CD4-positive, alpha-beta T cell treated with Interferon alpha-2 for 1 hour (primary cell): ENCODE results near the gene CYP3A5.
"Not testable (repeated sequence)": the region's sequence is repeated elsewhere in the genome, so short reads cannot be mapped to it uniquely, and the experiment has no call there.

Experiments
- DNase-seq, 2 donors: peaks; one replicate each; pipeline ENCODE4 v3.0.0-alpha.2; 2020 to 2022

The CYP3A5 gene

DNA sequence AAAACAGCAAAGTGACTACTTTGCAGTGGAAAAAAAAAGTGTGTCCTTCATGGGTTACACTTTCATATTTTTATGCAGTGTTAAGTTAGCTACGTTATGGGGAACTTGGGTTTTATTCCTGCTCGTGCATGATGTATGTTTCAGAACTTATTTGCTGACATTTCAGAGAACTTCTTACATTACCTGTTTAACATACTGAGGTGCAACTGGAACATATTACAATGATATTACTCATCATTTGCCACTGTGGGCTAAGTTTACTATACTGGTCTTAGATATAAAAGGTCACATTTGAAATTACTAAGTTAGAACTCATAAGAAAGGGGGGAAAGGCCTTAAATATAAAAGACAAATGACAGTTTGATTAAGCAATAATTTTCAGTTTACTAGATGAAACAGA lies 42.4 kb downstream of the CYP3A5 start:
- DNase-seq = not testable (repeated sequence)

DNA sequence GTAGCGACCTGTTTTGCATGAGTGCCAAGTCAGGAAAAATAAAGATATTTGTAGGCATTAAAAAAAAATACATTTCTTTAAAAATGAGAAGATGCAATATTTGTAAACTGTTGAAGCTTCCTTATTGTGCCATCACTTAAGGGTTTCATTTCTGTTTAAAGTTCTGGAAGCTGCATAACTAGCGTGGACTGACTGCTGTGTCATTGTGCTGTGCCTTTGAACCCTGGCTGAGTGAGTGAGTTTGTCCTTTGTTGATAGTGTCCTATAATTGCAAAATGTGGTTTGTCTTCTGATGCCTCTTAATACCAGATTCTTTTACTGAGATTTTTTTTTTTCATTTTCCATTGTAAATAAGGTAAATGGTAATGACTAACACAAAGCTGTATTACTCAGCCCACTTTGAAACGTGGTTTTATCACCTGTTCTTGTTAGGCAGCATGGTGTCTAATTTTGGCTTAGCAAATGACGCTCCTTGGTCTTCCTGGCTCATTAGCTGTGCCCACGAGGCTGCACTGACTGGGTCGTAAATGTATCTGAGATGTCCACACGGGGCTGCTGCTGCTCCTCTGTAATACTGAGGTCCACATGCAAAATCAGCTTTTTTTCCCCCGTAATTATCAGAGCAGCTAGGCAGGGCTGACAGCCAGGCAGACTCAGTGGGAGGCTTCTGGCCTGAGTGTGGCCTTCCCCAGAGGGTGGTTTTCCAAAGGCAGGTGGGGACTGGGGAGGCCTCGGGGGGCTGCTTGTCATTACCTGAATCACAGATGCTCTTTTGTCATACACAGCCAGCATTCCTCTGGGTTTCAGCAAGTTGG lies 48.3 kb downstream of the CYP3A5 start:
- DNase-seq = no peak

DNA sequence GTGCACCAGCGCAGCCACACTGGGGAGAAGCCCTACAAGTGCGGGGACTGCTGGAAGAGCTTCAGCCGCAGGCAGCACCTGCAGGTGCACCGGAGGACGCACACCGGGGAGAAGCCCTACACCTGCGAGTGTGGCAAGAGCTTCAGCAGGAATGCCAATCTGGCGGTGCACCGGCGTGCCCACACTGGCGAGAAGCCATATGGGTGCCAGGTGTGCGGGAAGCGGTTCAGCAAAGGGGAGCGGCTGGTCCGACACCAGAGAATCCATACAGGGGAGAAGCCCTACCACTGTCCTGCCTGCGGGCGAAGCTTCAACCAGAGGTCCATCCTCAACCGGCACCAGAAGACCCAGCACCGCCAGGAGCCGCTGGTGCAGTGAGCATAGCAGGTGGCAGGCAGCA lies 50.2 kb downstream of the CYP3A5 start:
- no peak for DNase-seq

DNA sequence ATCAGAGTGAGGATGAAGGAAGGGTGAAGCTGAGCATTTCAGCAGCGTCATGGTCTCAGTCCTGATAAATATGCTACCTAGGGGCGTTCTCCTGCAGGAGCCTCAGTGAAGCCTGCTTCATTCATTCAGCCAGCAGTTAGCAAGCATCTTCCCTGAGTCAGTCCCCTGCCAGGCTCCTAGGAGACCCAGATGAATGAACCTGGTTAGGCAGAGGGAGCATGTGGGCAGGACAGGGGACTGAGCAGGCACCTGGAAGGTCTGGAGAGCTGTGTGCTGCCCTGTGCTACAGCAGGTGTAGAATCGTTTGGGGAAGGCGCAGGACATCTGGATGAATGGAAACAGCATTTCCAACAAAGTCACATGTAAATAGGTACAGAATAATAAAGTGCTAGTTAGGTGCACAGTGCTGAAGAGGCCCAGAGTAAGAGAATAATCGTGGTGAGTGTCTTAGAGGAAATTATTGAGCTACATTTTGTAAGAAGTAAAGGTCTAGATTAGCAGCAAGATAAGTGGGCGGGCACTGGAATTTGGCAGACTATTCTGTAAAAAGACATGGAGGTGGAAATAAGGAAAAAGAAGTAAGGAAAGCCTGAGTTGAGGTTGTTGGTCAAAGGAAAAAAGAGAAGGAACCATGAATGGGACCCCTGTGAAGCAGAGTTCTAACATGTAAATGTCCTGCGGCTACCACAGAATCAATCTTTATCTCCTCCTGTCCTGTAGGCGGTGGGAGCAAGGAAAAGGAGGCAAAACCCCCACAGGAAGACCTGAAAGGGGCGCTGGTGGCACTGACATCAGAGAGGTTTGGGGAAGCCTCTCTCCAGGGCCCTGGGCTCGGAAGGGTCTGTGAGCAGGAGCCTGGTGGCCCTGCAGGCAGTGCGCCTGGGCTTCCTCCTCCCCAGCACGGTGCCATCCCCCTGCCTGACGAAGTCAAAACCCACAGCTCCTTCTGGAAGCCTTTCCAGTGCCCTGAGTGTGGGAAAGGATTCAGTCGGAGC lies 51.0 kb downstream of the CYP3A5 start:
- DNase-seq = no peak

DNA sequence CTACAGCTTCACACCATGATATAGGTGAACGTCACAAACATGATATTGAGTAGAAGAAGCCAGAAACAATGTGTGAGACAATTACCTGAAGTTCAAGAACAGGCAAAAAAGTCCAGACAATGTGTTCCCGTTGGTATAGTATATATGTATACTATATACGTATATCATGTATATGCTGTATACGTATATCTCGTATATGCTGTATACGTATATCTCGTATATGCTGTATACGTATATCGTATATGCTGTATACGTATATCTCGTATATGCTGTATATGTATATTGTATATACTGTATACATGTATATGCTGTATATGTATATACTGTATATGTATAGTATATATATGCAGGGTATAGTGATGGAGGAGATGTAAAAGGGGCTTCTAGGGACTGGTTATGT lies 52.3 kb downstream of the CYP3A5 start:
- no peak for DNase-seq

DNA sequence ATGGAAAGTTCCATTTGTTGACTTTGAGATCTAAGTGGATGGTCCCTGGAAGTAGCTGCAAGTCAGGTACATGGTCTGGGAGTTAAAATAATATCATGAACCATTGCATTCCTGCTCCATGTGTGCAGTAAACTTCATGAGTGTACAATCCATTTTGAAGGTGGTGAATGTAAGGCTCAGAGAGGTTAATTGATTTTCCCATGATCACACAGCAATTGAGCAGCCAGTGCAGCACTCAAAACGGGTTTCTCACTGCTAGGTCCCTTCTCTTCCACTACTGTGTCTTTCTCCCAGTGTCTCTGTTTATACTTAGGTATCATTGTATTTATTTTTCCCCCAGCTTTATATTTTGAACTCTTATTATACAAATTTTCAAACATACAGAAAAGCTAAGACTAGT lies 53.1 kb downstream of the CYP3A5 start:
- DNase-seq = no peak

DNA sequence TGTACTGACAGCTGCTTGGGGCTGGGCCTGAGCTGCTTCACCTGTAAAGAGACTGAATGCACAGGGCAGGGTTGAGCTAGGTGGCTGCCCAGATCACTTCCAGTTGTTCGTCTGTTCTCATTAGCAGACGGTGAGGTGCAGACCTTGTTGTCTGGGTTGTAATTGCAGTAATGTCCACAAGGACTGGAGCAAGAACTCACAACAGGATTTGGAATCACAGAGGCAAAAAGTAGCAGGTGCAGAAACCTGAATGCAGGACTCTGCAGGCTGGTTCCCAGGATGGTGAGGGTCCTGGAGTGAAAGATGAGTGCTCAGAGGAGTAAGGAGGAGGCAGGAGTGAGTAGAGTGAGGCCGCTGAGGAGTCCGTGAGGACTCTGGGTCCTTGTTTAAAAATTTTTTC lies 53.8 kb downstream of the CYP3A5 start:
- DNase-seq = no peak

DNA sequence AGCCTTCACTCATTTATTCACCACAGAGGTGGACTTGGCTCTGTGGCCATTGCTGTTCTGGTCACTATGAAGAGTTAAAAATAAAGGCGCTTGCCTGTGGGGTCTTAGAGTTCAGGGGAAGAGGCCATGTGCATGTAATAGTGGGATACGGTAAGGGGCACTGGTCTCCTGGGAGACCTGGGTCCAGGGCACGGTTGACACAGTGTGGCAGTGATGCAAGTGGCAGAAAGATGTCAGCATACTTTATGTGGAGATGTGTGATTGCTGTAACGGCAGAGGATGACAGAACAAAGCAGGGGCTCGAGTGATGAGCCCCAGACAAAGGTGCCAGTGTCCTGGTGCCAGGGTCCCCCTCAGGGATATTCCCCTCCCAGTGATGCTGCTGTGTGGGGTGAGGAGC lies 54.5 kb downstream of the CYP3A5 start:
- DNase-seq = no peak

DNA sequence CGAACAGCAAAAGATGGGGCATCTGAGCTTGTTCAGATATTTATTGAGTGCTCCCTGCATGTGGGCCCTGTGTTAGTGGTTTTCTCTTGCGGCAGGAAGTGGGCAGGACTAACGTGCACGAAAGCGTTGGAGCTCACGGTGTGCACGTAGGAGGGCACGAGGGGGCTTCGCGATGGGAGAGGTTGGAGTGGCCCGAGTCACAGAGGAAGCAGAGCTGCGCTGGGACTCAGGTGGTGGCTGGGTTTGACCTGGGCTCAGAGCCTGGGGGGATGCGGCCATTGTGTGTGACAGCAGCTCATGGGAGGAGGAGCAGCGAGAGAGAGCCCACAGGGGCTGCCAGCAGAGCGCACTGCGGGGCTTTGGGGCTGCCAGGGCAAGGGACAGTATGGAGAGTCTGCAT lies 55.3 kb downstream of the CYP3A5 start:
- DNase-seq = peak; percentile 47 to 74

DNA sequence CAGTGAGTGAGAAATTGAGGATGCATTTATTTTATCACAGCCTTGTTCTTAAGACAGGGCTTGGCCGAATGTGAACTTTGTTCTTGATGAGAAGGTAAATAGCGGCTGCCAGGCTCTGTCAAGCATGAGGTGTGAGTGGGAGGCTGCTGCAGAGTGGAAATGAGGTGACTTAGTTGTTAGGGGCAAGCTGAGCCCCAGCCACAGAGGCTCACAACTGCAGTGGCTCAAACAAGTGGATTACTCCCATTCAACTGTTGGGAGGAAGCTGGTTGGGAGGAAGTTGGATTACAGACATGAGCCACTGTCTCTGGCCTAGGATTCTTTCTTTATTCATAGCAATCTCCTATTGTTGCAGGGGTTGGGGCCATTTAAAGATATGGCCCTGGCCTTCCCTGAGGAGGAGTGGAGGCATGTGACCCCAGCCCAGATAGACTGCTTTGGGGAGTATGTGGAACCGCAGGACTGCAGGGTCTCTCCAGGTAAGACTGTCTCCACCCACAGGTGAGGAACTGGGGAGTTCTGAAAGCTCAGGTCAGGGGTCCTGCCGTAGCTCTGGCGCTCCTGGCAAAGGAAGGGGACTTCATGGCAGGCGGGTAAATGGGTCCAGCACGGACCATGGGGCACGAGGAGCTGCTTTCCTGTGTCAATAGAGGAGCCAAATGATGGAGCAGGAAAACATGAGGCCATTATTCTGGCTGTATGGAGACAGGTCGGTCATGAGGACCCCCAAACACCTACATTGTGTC lies 55.9 kb downstream of the CYP3A5 start:
- DNase-seq = peak in 1 of 2 donors; percentile 10

DNA sequence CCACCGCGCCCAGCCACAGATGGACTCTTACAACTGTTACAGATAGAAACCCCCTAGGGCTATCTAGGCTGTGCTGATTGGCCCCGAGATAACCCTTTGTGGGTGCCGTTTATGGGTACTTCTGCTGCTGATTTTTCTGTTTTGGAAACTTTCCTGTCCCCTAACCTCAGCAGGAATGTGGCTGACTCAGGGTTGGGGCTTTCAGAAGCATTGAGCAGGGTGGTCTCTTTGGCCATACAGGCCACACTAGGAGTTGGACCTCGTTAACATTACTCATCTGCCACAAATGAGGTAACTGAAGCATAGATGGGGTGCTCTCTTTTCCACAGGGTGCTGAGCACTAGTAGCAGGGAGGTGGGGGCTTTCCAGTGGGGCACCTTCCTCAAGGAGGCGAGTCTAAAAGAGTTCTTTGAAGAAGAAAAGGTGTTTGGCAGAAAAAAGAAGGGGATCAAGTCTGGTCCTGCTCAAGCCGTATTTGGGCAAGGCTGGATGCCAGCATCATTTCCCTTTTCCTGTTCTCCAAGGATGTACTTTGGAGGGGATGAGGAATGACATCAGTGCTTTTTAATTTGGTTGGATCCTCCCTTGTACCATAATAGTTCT lies 56.6 kb downstream of the CYP3A5 start:
- DNase-seq = peak in 1 of 2 donors; percentile 15

DNA sequence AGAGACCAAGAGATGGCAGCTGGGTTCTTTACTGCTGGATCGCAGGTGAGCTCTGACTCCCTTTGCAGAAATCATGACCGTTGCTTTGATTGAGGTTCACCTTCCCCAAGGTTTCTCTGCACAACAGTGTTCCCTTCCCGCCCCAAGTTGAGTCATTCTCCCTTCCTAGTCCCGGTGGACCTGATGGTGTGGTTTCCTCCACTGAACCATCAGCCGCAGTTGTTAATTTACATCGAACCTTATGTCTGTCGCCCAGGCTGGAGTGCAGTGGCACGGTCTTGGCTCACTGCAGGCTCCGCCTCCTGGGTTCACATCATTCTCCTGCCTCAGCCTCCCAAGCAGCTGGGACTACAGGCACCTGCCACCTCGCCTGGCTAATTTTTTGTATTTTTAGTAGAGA lies 57.2 kb downstream of the CYP3A5 start:
- no peak for DNase-seq

DNA sequence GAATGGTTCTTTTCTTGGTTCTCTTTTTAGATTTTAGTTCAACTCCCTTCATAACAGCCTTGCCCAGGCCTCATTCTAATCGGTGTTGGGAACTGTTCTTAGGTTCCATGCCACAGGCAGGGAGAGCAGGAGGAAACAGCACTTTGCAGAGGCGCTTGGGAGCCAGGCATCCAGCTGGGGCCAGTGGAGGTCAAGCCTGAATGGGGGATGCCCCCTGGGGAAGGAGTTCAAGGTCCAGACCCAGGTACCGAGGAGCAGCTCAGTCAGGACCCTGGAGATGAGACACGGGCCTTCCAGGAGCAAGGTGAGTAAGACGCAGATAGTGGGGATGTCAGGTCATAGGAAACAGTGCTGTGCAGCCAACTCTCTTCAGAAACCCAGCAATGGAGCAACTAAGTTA lies 58.5 kb downstream of the CYP3A5 start:
- no peak for DNase-seq

DNA sequence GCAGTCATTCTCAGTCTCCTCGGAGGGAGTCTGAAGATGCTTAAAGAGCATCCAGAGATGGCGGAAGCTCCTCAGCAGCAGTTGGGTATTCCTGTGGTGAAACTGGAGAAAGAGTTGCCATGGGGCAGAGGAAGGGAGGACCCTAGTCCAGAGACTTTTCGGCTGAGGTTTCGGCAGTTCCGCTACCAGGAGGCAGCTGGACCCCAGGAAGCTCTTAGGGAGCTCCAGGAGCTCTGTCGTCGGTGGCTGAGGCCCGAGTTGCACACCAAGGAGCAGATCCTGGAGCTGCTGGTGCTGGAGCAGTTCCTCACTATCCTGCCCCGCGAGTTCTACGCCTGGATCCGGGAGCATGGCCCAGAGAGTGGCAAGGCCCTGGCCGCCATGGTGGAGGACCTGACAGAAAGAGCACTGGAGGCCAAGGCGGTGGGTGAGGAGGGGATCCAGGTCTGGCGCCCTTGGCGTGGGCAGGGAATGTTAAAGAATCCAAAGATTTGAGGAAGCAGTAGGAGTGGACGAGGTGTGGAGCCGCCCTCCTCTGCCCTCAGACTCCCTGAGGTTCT lies 60.1 kb downstream of the CYP3A5 start:
- no peak for DNase-seq

DNA sequence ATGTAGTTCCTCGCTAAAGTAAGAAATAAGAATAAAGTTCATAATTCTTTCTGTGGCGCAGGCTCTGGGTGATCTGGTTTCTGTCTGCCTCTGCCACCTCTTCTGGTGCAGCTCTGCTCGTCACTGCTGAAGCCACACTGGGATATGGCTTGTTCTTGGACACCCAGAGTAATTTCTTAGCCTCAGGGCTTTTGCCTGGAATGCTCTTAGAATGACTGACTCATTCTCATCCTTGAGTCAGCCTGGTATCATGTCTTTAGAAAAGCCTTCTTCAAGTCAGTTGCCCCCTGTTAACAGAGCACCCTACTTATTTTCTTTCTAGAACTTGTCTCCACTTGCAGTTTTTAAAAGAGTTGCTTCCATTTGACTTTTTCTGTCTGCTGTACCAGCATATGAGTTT lies 61.1 kb downstream of the CYP3A5 start:
- DNase-seq = no peak

DNA sequence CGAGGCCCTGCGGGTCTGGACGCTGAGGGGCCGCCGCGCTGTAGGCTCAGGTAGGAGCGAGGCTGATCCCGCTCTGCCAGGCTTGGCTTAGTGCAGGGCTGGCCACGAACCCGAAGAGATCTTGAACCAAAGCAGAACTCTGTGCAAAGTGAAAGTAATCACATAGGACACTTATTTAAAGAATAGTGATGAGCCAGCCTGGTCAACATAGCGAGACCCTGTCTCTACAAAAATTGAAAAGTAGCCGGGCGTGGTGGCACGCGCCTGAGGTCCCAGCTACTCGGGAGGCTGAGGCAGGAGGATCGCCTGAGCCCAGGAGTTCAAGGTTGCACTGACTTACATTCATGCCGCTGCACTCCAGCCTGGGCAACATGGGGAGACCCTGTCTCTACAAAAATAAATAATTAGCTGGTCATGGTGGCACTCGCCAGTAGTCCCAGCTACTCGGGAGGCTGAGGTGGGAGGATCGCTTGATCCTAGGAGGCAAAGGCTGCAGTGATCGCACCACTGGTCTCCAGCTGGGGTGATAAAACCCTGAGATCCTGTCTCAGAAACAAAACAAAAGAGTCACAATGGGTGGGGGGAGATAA lies 62.5 kb downstream of the CYP3A5 start:
- no peak for DNase-seq

DNA sequence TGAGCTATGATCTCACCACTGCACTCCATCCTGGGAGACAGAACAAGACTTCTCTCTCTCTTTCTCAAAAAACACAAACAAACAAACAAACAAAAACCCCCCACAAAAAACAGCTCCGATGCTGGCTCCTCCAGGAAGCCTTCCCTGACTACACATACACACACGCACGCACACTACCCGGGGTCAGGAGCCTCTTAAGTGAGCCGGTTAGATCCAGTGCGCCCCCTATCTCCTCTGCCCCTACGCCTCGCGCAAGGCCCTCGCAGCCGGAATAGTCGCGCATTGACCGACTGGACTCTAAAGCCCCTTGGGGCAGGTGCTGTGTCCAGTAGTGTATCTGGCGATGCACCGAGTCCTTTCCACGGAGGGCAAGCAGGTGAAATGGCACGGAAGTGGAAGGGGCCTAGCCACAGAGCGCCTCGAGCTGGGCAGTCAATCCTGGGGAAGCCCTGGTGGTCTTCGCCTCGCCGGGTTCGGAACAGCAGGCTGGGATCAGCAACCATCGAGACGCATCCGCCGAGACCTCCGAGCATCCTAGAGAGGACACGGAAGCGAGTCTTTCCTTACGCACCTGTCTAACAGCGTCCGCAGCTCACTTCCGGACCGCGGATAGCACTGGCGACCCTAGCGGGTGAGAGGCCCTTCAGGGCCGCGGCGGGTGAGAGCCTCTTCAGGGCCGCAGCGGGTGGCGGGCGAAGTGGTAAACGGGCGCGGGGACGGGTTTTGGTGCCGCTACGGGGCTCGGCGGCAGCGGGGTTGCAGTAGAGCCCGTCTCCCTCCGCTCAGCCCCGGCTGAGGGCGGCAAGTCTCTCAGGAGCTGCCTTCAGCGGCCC lies 63.2 kb downstream of the CYP3A5 start, which contains the start of gene ZSCAN25:
Gene ZSCAN25, plus strand, starts transcription at position 588 of the 833 bp plus-strand sequence. CDS start 2,661 bp downstream, outside the sequence.
- peak; percentile 87 to 91 for DNase-seq

DNA sequence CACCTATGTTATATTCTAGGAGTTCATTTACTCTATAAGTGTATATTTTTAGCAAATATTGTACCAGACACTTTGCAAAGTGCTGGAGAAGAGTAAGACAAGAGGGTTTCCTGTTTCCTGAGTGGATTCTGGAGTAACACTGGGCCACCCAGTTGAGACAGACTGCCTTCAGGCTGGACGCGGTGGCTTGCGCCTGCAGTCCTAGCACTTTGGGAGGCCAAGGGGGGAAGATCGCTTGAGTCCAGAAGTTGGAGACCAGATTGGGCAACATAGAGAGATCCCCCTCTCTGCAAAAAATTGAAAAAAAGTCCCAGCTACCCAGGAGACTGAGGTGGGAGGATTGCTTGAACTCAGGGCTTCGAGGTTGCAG lies 63.8 kb downstream of the CYP3A5 start:
- DNase-seq = no peak

DNA sequence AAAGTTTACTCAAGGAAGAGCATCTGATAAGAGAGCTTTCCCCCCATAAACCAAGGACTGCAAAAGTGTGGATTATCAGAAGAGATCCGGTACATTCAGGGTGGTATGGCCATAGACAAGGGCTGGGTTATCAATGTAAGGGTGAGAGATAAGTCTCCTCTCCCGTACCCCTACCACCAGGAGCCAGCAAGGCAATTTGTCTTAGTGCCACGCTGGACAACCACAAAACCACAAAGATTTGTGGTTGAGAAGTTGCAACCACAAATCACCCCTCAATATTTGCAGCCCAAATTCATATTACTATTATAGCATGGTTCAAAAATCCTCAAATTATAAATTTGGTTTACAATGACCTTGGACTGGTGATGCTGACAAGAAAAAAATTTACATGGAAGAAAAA lies 65.3 kb downstream of the CYP3A5 start:
- no peak for DNase-seq

DNA sequence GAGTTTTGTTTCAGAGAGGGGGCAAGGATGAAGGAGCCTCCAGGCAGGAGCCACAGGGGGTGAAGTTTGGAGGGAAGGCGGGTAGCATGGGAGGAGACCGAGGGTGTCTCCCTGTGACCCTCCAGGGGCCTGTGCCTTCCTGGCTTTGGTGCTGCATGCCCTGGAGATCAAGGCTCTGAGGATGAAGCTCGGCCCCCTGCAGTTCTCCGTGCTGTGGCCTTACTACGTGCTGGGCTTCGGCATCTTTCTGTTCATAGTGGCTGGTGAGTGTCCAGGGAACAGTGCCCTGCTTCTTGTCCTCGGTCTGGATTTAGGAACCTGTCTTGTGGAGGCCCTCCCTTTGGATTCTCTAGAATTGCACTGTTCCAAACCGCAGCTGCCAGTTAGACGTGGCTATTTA lies 72.2 kb downstream of the CYP3A5 start:
- no peak for DNase-seq

DNA sequence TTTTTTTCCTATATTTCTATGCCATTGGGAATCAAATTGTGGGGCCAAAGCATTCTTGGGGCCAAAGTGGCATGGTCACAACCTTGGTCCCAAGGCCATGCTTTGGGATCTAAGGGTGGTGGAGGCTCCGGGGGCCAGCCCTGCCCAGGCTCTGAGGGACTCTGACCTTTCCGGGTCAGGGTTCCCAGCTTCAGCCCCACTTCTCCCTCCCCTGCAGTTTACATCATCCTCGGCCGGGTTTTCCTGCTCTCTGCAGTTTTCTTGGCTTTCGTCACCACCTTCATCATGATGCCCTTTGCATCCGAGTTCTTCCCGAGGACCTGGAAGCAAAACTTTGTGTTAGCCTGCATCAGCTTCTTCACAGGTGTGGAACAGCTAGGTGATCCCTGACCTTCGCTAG lies 73.3 kb downstream of the CYP3A5 start:
- no peak for DNase-seq
